Activated CD8-positive, alpha-beta memory T cell treated with anti-CD3 and anti-CD28 coated beads, Interleukin-2, amount 50 U/mL, for 24 hours (primary cell): Measurements from ENCODE around the gene NOMO2.
"Not testable (repeated sequence)": the region's sequence is repeated elsewhere in the genome, so short reads cannot be mapped to it uniquely, and the experiment has no call there.

ENCODE experiments used
- DNase-seq: peaks from one replicate; pipeline ENCODE4 v3.0.0-alpha.2; 2020; ENCODE audit errors: extremely low read depth

Gene NOMO2, protein sequence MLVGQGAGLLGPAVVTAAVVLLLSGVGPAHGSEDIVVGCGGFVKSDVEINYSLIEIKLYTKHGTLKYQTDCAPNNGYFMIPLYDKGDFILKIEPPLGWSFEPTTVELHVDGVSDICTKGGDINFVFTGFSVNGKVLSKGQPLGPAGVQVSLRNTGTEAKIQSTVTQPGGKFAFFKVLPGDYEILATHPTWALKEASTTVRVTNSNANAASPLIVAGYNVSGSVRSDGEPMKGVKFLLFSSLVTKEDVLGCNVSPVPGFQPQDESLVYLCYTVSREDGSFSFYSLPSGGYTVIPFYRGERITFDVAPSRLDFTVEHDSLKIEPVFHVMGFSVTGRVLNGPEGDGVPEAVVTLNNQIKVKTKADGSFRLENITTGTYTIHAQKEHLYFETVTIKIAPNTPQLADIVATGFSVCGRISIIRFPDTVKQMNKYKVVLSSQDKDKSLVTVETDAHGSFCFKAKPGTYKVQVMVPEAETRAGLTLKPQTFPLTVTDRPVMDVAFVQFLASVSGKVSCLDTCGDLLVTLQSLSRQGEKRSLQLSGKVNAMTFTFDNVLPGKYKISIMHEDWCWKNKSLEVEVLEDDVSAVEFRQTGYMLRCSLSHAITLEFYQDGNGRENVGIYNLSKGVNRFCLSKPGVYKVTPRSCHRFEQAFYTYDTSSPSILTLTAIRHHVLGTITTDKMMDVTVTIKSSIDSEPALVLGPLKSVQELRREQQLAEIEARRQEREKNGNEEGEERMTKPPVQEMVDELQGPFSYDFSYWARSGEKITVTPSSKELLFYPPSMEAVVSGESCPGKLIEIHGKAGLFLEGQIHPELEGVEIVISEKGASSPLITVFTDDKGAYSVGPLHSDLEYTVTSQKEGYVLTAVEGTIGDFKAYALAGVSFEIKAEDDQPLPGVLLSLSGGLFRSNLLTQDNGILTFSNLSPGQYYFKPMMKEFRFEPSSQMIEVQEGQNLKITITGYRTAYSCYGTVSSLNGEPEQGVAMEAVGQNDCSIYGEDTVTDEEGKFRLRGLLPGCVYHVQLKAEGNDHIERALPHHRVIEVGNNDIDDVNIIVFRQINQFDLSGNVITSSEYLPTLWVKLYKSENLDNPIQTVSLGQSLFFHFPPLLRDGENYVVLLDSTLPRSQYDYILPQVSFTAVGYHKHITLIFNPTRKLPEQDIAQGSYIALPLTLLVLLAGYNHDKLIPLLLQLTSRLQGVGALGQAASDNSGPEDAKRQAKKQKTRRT

DNA sequence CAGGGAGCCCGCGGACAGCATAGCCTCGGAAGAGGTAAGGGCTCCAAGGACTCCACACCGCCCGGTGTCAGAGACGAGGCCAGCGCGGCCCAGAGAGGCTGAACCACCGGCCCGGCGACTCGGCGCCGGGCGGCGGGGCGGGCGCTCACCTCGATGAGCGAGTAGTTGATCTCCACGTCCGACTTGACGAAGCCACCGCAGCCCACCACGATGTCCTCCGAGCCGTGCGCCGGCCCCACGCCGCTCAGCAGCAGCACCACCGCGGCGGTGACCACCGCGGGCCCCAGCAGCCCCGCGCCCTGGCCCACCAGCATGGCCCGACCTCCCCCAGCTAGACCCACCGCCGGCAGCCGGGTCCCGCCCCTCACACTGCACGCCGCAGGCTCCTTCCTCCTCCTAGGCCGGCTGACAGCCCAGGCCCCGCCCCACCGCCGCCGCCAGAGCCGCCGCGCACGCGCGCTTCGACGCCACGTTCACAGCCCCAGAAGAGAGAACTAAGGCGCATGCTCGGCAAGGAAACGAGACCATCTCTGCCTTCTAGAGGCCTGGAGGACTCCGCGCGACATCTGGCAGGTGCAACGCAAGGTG lies at the start of gene NOMO2:
NOMO2 (minus strand) TSS at position 371 of the 588 bp plus-strand sequence; CDS start at position 314, 57 bp downstream.
- peak; percentile 72 for DNase-seq

DNA sequence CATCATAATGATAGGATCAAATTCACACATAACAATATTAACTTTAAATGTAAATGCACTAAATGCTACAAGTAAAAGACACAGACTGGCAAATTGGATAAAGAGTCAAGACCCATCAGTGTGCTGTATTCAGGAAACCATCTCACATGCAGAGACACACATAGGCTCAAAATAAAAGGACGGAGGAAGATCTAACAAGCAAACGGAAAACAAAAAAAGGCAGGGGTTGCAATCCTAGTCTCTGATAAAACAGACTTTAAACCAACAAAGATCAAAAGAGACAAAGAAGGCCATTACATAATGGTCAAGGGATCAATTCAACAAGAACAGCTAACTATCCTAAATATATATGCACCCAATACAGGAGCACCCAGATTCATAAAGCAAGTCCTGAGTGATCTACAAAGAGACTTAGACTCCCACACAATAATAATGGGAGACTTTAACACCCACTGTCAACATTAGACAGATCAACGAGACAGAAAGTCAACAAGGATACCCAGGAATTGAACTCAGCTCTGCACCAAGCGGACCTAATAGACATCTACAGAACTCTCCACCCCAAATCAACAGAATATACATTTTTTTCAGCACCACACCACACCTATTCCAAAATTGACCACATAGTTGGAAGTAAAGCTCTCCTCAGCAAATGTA lies 48.4 kb upstream of the NOMO2 start:
- DNase-seq: not testable (repeated sequence)

DNA sequence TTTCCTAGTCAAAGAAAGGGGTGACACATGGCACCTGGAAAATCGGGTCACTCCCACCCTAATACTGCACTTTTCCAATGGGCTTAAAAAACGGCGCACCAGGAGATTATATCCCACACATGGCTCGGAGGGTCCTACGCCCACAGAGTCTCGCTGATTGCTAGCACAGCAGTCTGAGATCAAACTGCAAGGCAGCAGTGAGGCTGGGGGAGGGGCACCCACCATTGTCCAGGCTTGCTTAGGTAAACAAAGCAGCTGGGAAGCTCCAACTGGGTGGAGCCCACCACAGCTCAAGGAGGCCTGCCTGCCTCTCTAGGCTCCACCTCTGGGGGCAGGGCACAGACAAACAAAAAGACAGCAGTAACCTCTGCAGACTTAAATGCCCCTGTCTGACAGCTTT lies 46.4 kb upstream of the NOMO2 start:
- DNase-seq: not testable (repeated sequence)

DNA sequence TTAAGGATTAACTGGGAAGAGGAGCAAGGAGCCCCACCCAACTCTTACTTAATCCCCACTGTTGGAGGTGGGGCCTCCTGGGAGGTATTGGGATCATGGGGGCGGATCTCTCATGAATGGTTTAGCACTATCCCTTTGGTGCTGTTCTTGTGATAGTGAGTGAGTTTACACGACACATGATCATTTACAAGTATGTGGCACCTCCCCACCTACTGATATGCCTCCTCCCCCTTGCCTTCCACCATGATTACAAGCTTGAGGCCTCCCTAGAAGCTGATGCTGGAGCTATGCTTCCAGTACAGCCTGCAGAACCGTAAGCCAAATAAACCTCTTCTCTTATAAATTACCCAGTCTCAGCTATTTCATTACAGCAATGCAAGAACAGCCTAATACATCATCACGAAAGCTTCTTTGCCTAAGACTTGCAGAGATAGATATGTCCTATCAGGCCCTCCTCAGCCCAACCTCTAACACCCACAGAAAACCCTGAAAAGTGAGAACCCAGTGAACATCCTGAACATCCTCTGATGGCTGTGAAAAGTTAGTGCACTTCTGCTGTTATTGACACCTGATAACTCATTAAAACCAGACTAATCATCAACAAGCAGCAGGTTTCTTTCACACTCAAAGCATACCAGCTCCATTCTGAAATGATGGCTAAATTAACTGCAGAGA lies 41.8 kb upstream of the NOMO2 start:
- DNase-seq: not testable (repeated sequence)

DNA sequence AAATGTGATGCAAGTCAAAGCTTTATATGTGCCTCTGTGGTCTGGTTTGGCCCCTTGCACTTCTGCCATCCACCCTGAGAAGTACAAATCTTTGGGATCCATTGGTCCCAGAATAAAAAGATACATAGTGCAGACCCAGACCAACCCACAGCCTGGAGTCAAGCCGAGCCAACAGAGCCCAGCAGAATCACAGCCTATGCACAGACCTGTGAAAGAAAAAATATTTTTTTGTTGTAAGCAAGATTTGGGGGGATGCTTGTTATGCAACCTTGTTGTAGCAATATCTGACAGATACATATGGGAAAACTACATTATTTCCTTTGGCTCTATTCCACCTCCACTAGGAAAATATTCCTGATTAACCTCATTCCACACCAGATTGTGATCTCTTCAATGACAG lies 36.7 kb upstream of the NOMO2 start:
- not testable (repeated sequence) for DNase-seq

DNA sequence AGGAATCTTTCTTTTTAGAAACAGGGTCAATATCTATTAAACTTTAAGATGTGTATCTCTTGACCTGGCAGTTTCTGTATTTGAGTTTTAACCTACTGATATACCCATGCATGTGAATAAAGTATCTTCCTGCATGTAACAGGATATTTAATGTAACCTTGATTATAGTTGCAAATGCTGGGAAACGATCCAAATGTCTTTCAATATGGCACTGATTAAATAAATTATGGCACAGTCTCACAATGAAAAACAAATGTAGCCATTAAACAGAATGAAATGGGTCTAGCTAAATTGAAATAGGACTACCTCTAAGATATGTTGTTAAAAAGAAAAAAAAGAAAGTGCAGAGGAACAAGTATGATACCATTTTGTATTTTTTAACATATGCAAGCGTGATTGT lies 35.8 kb upstream of the NOMO2 start:
- DNase-seq: not testable (repeated sequence)

DNA sequence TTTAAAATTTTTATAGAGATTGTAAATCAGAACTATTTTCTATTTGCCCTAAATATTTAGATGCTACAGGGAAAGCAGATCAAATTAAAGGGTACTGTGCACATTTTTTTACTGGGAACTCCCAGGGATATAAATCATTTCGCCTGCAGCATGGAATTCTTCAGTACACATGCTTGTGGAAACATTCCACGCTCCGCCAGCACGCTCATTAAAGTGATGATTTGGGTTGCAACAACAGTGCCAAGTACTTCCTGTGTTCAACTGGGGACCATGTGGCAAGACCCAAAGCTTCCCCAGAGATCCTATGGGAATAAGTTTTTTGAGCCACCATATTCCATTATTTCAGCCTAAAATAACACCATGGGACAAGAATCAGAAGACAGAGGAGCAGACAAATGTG lies 35.4 kb upstream of the NOMO2 start:
- not testable (repeated sequence) for DNase-seq

DNA sequence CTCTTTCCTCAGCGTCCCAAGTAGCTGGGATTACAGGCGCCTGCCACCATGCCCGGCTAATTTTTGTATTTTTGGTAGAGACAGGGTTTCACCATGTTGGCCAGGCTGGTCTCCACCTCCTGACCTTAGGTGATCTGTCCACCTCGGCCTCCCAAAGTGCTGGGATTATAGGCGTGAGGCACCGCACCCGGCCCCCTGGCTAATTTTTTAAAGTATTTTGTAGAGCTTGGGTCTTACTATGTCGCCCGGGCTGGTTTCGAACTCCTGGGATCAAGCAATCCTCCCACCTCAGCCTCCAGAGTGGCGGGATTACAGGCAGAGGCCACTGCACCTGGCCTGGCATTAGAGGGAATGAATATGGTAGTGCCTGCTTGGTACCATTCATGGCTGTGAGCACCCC lies 33.9 kb upstream of the NOMO2 start:
- not testable (repeated sequence) for DNase-seq

DNA sequence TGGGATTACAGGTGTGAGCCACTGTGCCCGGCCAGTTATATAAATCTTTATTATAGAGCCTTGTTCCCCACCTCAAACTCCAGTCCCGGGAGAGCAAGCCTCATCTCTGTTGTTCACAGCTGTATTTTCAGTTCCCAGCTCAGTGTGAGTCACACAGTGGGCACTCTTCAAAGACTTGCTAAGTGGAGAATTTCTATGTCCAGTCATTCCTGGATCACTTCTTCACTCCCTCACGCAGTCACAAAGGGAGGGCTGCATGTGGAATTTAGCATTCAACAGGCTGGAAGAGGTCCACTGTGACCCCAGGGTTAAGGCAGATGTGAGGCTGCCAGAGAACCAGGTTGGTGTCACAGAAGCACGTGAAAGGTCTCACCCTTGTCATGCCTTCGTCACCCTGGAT lies 33.0 kb upstream of the NOMO2 start:
- DNase-seq: not testable (repeated sequence)

DNA sequence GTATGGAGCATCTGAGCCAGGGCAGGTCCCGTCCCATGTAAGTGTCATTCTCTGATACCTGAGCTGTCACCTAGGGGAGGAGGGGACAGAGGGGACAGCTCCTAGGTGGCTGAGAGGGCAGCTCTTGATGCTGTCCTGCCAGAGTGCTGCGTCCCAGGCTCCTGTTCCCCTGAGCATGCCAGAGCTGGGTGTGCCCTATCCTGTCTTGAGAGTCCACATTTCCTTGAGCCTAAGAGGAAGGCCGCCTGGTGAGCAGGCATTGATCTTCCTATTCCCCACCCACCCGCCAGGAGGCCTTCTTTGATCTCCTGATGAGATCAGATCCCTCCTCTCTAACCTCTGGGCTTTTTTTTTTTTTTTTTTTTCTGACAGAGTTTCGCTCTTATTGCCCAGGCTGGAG lies 32.0 kb upstream of the NOMO2 start:
- DNase-seq: not testable (repeated sequence)

DNA sequence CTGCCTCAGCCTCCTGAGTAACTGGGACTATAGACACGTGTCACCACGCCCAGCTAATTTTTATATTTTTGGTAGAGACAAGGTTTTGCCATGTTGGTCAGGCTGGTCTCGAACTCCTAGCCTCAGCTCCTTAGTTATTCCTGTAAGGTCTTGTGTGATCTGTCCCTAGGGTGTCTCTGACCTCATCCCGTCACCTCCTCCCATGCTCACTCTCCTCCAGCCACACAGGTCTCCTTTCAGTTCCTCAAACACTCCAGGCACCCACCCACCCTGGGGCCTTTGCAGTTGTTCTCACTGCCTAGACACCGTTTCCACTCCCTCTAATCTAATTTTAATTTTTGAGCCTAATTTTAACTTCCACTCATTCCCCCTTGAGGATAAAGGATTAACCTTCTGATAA lies 31.1 kb upstream of the NOMO2 start:
- not testable (repeated sequence) for DNase-seq

DNA sequence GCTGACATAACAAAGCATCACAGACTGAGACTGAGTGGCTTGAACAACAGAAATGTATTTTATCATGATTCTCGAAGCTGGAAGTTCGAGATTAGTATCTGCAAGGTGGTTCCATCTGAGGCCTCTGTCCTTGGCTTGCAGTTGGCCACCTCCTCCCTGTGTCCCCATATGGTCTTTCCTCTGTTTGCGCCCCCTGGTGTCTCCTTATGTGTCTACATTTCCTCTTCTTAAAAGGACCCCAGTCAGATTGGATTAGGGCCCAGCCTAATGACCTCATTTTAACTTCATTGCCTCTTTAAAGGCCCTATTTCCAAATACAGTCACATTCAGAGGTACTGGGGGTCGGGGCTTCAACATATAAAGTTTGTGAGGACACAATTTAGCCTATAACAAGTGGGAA lies 30.0 kb upstream of the NOMO2 start:
- not testable (repeated sequence) for DNase-seq

DNA sequence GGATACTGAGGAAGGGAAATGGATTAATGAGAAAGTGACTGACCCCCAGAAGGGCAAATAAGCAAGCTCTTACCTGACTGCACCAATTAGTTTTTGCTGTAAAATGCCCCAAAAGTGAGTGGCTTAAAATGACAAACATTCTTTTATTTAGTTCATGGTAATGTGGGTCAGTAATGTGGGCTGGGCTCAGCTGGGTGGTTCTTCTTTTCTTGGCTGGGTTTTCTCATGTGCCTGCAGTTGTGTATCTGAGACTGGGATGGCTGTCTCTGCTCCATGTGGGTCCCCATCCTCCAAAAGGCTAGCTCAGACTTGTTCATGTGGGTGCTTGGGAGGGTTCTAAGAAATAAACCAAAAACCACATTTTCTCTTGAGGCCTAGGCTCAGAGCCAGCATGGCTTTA lies 29.5 kb upstream of the NOMO2 start:
- not testable (repeated sequence) for DNase-seq

DNA sequence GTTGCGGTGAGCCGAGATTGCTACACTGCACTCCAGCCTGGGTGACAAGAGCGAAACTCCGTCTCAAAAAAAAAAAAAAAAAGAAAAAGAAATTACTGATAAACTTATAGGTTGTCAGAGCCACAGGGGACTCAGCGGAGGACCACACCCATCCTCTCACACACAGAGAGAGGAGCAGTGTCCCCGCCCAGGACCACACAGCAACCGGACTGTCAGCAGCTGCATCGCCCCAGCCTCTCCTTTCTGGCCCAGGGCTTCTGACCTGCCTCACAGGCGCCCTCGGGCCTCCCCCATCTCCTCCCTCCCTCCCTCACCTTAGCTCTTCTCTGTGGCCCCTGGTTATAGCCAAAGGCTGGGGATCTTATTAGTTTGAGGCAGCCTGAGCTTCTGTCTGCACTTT lies 27.9 kb upstream of the NOMO2 start:
- not testable (repeated sequence) for DNase-seq

DNA sequence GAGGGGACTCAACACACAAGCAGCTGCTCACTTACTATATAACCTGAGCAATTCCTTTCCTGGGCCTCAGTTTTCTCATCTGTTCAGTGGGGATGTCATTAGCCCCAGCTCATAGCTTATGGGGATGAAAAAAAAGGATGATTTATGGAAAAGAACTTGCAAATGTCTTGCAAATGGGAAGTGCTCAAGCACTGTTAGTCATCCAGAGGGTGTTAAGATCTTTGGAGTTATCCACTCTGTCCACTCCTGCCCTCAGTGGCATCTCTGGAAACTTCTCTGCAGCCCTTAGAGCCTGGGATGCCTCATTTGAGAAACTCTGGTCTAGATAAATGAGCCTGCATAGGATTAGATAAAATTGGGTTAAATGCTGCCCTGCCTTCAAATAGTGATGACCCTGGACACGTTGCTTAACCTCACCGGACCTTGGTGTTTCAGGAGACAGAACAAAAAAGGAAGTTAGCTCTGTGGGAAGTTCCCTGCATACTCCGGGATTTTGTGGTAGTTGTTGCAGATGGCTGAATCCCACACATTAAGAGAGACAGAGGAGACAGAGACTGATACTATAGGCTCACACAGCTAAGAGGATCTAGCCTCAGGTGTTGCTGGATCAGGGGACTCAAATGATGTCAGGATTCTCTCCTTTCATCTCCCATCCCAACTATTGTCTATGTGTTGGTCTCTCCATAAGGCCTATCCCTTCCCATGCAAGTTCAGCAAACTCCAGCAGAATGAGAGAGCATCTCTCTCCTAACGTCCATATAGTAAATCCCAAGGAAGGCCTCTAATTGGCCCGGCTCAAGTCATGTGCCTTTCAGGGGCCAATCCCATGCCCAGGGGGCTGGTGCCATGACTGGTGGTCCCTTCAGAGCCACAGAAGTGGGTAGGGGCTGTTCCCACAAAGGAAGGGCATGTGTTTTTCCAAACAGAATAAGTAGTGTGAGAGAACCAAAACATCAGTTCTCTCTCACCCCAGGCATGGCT lies 25.0 kb upstream of the NOMO2 start:
- DNase-seq: not testable (repeated sequence)

DNA sequence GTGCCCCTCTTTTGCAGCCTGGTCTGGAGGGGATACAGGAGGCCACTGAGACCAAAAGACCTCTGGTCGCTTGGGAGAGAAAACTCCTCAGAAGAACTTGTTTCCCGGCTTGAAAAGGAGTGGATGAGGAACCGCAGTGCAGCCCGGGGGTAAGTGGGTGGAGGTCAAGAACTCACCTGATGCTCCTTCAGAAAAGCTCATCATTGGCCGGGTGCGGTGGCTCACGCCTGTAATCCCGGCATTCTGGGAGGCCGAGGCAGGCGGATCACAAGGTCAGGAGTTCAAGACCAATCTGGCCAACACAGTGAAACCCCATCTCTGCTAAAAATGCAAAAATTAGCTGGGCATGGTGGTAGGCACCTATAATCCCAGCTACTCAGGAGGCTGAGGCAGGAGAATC lies 23.9 kb upstream of the NOMO2 start:
- DNase-seq: not testable (repeated sequence)

DNA sequence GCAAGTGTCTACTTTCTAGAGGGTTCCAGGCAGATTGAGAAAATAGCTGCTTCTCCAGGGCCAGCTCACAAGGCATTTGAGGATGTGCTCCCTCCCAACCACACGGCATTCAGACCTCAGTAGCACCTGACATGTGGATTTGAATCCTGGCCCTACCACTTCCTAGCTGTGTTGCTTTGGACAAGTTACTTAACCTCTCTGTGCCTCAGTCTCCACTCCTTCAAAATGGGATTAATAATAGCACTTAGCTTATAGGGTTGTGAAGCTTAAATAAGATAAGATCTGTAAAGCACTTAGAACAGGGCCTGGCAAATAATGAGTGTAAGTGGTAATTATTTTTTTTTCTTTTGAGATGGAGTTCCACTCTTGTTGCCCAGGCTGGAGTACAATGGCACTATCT lies 21.0 kb upstream of the NOMO2 start:
- no peak for DNase-seq

DNA sequence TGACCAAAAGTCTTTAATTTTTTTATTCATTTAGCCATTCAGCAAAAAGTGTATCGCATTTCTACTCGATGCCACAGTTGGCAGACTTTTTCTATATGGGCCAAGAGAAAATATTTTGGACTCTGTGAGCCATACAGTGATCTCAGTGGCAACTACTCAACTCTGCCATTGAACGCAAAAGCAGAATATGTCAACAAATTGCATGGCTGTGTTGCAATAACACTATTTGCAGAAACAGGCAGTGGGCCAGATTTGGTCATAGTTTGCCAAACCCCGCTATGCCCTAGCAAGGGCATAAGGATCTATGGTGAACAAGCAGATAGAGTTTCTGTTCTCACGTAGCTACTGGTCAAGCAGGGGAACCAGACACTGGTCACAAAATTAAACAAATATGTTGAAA lies 18.5 kb upstream of the NOMO2 start:
- not testable (repeated sequence) for DNase-seq

DNA sequence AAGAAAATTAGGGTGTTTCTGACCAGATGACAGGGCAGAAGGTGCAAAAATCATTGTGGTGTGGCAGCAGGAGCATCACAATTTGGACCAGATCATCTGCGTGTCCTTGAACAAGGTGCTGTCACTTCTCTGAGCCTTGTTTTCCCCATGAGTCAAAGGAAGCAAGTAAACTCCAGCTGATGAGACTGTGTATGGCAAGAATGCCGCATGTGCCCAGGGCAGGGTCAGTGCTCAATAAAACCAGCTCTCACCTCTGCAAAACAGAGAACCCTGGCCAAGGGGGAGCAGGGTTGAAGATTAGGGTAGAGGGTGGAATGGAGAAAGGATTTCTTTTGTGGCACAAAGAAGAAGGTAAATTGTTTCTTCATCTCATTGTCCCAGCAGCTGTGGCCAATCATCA lies 17.4 kb upstream of the NOMO2 start:
- not testable (repeated sequence) for DNase-seq
